ENCODE results near the gene SESN2.

GRCh38 chr1:28326984-28327383 lies 67.7 kb downstream of the SESN2 start:
- TF ChIP-seq EZH2 (IDR thresholded peaks at IDR 0.05; ENCODE audit: insufficient read depth, poor library complexity, severe bottlenecking) (no peak), EZH2phosphoT487 (IDR thresholded peaks at IDR 0.05; ENCODE audit: insufficient read depth, low read depth) (no peak)
